GM21528 (cell line): ENCODE data around the gene NR4A1.
"Not testable (repeated sequence)": the region's sequence is repeated elsewhere in the genome, so short reads cannot be mapped to it uniquely, and the experiment has no call there.

ENCODE experiments used
- ATAC-seq: cut with Tn5 transposase; IDR thresholded peaks from one replicate; pipeline ENCODE4 v1.9.1; 2021; ENCODE audit warnings: mild to moderate bottlenecking, moderate library complexity; ENCODE audit not compliant: unreplicated experiment, low FRiP score

The NR4A1 gene

DNA sequence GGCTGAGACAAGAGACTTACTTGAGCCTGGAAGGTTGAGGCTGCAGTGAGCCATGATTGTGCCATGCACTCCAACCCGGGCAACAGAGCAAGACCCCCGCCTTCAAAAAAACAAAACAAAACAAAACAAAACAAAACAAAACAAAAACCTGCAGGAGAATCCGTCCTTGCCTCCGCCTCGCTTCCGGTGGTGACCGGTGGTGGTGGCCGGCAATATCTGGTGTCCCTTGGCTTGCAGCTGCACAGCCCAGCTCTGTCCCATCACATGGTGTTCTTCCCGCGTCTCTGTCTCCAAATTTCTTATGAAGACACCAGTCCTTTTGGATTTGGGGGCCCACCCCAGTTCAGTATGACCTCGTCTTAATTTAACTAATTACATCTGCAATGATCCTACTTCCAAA, 38.2 kb downstream of the NR4A1 start:
- no peak for ATAC-seq

DNA sequence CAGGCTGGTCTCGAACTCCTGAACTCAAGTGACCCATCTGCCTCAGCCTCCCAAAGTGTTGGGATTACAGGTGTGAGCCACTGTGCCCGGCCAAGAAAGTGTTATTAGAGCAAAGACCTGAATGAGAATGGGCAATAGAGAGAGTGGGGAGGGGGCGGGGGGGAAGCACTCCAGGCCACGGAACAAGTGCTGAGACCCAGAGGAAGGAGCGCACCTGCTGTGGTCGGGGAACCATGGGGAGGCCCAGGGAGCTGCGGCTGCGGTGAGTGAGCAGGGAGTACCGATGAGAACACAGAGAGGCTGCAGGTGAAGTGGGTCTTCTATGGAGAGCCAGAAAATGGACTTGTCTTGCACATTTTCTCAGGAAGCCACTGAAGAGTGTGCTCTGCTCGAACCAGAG, 39.0 kb downstream of the NR4A1 start:
- no peak for ATAC-seq

DNA sequence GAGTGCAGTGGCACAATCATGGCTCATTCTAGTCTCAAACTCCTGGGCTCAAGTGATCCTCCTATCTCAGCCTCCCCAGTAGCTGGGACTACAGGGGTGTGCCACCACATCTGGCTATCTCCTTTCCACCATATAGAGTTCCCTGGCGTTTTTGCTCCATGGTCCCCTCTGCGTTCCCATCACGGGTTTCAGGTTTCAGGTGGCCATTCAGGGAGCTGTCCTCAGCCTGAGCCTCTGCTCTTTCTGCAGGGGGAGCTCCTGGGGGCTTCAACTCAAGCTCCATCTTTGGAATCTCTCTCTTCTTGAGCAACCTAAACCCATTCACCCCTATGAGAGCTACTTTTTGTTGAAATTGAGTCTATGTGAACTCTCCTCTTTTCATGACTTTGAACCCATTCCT, 39.8 kb downstream of the NR4A1 start:
- ATAC-seq: no peak

DNA sequence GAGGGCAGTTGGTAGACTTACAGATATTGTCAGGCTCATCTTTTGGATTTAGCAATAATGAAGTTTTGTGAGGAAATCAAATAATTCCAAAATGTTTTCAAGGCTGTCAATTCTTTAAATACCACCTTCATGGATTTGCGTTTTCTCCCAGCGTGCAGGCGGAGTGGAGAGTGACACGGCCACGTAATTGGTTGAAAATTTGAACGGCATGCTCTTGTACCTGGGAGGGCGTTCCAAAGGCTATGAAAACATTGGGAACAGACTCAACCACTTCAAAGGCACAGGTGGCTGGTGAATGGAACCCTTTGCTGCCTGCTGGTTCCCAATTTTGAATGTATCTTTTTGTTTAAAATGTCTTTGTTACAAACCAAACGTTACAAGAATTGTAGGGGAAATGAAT, 40.6 kb downstream of the NR4A1 start:
- ATAC-seq: no peak

DNA sequence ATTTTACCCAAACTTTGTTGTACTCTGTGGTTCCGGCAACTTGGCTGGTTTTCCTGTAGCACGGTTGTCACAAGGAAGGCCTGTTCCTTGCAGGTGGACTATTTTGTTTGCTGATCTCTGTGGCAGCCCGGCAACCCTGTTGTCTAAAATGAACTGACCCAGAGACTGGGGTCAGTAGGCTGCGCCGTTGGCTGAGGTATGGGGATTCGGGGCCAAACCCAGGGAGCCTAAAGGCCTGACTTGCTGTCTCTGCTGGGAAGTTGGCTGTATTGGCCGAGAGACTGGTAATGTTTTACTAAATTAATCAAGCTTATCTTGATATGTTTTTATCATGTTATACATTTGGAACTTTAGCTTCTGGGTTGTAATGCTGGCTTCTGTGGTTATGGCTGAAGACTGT, 42.1 kb downstream of the NR4A1 start:
- no peak for ATAC-seq

DNA sequence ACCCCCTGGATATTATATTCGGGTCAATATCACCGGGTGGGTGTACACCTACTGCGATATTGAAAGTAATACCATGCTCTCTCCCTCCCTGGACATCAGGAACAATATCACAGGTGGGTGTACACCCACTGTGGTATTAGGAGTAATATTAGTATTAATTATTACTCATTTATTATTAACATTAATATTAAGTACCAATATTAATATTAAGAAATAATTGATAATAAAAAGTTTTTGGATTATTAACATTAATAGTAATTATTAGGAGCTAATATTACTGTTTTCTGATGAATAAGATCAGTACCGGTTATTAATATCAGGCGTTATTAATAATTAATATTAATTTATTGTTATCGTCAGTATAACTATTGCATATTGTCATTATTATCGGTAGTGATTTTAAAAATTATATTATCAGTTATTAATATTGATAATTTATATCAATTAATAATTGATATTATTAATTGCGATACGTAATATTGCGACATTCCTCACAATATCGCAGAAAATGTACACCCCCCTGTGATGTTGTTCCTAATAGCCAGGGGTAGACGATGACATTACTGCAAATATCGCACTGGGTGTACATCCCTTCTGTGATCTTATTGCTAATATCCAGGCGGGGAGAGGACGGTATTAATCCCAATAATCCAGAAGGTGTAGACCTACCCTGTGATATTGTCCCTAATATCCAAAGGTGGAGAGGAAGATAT, 45.2 kb downstream of the NR4A1 start:
- ATAC-seq: no peak

DNA sequence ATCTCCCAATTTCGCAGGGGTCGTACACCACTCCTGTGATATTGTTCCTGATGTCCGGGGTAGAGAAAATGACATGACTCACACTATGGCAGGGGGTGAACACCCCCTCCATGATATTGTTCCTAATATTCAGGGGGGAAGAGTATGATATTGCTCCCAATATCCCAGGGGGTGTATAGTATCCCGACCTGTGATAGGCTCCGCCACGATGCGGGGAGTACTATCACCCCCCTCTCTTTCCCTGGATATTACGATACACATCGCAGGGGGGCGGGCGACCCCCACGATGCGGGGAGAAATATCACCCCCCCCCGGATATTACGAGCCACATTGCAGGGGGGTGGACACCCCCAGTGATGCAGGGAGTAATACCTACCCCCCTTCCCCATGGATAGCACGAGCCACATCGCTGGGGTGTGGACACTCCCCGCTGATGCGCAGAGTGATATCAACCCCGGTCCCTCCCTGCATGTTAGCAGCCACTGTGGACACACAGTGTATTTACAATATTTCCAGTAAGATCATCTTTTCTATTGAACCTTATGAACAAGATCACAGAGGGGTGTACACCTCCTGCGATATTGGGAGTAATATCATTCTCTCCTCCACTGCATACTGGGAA, 45.9 kb downstream of the NR4A1 start:
- no peak for ATAC-seq

DNA sequence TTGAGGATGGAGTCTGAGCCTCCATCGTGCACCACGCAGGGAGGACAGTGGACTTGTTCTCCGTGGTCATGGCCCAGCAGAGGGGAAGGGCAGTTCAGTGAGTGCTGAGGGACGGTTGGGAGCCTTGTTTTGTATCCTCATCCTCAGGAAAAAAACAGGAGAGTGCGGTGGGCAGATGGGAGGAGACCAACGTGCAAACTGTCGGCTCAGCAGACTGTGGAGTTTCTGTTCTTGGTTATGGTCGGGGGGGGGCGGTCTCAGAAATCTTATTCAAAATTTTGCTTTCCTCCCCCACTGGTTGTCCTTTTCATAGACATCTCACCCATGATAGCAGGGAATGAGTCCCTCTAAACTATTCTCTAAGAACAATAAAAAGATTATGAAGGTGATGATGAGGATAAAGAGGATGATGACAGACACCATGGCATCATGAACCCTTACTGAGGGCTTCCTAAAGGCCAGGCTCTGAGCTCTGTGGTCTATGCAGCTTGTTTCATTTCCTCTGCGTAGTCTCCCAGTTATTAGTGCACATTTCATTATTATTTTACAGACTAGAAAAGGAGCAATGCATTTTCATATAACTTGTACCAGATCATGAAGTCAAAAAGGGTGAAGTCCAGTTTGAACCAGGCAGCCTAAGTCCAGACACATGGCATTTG, 53.3 kb downstream of the NR4A1 start:
- not testable (repeated sequence) for ATAC-seq
